Stimulated activated CD4-positive, alpha-beta T cell treated with anti-CD3 and anti-CD28 coated beads, TNF-alpha, amount 100 ng/mL, for 48 hours (primary cell): ENCODE results near the gene RTL10.

ENCODE experiments used
- DNase-seq, 3 donors: peaks; one replicate each; pipeline ENCODE4 v3.0.0-alpha.2; 2020; ENCODE audit warnings: low read depth in 3 of 3

Gene RTL10, protein sequence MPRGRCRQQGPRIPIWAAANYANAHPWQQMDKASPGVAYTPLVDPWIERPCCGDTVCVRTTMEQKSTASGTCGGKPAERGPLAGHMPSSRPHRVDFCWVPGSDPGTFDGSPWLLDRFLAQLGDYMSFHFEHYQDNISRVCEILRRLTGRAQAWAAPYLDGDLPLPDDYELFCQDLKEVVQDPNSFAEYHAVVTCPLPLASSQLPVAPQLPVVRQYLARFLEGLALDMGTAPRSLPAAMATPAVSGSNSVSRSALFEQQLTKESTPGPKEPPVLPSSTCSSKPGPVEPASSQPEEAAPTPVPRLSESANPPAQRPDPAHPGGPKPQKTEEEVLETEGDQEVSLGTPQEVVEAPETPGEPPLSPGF

GRCh38 chr22:19854778-19855503 lies at the start of gene RTL10, which contains the start of gene GNB1L:
RTL10 (minus strand) TSS chr22:19854874; CDS start chr22:19852261, 2,613 bp downstream.
GNB1L (minus strand) TSS chr22:19854874; CDS start chr22:19821355, 33,519 bp downstream.
- peak; percentile 92 to 96 (median 93) for DNase-seq

- DNase-seq: no peak
These were observed 49.6 kb upstream of the RTL10 start for GRCh38 chr22:19904174-19904856.

GRCh38 chr22:19903513-19903912 lies 48.8 kb upstream of the RTL10 start:
- DNase-seq: no peak

DNA sequence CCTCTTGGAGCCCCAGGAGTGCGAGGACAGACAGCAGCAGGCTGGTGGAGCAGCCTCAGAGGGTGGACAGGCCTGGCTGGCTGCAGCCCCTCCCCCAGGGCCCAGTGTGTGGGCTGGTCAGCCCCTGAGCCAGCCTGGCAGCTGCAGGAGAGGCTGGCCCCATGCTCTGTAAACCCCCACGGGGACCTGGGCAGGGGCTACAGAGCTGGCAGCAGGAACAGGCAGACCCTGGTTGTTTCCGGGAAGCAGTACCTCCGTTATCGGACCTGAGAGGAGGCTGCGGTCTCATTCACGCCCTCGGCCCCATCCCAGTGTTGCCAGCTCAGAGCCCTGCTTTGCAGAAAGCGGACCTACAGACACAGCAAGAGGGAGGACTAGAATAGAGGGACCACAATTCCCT lies 48.4 kb upstream of the RTL10 start:
- no peak for DNase-seq

DNA sequence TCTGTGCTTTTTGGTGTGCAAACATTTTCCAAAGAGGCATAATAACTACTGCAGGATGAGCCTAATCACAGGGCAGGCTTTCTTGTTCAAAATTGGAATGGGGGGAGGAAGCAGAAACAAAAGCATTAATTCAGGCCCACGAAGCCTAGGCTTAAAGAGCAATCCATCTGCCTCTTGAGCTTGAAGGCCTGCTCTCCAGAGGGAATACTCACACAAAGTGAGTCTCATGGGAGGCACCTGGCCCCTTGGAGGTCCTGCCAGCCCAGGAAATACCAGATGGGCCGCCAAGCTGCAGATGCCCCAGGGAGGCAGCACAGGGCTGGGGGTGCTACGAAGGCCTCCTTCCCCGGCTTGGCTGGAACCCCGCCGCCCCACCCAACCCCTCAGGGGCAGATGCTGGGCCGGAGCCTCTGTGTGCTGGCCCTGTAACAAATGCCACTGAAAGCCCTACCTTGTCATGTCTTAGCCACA lies 47.6 kb upstream of the RTL10 start:
- no peak for DNase-seq

DNA sequence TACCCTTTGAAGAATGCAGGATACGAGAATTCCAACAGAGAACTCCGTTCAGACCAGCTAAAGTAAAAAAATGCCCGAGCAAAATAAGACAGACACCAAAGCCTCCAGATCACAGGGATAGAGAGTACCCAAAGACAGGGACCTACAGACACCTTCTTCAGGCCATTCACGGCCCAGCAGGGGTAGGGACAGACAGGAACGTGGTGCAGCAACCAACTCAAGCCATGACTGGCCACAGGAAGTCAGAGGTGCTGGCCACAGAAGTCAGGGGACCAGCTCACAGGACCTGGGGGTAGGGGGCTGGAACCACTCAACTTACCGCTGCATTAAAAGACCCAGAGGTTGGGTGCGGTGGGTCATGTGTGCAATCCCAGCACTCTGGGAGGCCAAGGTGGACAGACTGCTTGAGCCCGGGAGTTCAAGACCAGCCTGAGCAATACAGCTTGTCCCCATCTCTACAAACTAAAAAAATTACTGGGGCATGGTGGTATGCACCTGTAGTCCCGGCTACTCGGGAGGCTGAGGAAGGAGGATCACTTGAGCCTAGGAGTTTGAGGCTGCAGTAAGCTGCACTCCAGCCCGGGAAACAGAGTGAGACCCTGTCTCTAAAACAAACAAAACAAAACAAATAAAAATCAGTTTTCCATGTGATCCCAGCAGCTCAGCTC lies 47.0 kb upstream of the RTL10 start:
- no peak for DNase-seq

- DNase-seq: no peak
These were observed 46.2 kb upstream of the RTL10 start for GRCh38 chr22:19900707-19901436.

- no peak for DNase-seq
These were observed 44.3 kb upstream of the RTL10 start for GRCh38 chr22:19898831-19899567.

GRCh38 chr22:19898145-19898544 lies 43.5 kb upstream of the RTL10 start:
- DNase-seq: no peak

DNA sequence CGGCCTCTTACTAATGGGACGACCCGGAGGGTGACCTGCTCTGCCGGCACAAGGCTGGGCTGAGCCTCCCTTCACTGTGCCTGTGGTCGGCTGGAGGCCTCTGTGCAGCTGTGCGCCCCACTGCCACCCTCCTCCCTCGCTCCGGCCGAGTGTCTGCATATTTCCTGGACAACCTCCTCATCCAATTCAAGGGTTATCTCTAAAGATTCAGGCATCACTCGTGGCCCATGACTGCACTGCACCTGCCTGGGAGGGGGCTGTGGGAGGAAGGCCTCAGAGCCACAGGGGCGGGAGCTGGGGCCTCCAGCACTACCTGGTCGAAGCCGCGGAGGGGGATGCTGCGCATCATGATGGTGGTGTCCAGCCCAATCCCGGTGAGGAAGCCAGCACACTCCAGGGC lies 43.1 kb upstream of the RTL10 start:
- DNase-seq: no peak

GRCh38 chr22:19896665-19897355 lies 42.1 kb upstream of the RTL10 start:
- DNase-seq: no peak

DNA sequence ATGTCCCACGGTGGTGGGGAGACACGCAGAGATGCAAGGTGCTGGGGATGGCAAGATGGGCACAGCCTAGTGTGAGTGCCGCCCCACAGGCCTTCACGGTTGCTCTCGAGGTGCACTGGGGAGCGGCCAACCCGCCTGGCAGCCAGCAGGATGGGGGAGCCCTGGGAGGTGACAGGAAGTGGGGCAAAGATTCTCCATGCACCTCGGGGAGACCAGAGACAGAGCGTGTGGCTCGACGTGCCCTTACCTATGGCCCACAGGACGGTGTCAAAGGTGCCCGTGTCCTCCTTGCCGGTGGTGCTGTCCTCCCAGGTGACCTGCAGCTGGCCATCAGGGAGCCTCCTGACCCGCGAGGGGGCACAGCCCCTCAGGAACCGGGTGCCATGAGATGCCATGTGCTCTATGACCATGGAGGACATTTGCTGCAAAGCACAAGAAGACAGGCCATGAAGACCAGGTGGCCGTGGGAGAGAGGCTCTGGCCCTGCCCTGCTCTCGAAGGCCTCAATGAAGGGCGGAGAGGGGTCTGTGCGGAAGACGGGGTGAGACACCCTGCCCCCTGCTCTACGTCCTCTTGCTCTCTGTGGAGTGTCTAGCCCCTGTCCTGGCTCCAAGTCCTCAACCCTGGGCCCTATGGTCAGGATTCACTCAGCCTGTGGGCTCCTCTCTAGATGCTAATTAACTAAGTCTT lies 40.6 kb upstream of the RTL10 start:
- DNase-seq: no peak

GRCh38 chr22:19893363-19893762 lies 38.7 kb upstream of the RTL10 start:
- no peak for DNase-seq

GRCh38 chr22:19892925-19893324 lies 38.3 kb upstream of the RTL10 start:
- no peak for DNase-seq

GRCh38 chr22:19892257-19892879 lies 37.7 kb upstream of the RTL10 start:
- peak; percentile 31 to 55 (median 52) for DNase-seq

GRCh38 chr22:19891317-19892256 lies 36.9 kb upstream of the RTL10 start:
- DNase-seq: peak; percentile 69 to 83 (median 74)

DNA sequence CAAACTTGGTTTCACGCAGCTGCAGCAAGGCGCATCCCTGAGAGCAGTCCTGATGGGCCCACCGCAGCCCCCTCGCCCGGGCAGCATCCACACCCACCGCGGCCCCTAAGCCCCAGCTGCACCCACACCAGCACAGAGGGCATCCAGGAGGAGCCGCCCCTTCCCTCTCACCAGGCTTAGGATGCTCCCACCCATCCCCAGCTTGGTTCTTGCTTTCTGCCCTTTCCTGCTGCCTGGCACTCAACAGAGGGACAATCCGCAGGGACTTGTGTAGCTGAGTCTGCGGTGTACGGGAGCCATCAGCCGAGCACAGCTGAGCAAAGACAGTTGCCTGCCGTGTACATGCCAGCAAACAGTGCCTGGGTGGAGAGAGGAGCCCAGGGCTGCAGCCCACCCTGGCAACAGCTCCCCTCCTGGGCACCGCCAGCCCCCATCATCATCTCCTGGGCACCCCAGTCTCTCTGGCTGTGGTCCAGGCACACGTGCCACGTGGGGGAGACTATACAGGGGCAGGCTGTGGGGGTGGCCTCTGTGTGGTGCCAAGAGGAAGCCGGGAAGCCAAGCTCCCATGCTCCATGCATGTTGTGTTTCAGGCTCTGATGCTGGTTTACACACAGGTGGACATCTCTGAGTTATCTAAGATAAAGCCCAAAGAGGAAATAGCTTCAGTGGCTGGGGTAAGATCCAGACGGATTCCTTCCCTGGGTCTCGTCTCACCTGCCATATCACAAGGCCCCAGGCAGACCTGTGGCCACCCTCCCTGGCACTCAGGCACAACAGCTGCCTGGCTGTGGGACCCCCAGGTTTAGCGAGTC lies 36.0 kb upstream of the RTL10 start:
- DNase-seq: no peak
